ENCODE measurements around the gene ZNF138. TPM values are rescaled to one million over a fixed set of nuclear protein-coding genes. Genes with fewer than 3 reads are reported as not detected.

The ZNF138 gene
- total and polyA plus RNA-seq, 2 of the 8 experiments (the other 6 are each of a cell fraction or from before 2014, with no cell fraction given) = 7.5 to 22.6 TPM

DNA sequence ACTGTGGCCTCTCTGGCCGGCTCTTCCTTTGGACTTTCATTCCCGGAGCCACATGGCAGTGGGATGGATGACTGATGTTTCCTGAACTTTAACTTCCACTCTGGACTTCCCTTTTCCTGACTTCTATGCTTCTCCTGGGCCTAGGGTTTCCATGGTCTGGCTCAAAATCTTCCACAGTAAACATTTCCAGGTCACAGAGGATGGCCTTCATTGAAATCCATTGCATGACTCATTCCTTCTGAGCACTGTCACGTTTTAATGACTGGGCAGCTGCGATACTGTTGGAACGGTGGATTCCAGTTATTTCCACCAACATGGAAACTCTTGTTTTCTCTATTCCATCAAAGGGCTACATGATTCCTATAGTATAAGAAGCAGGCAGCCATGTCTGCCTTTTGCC lies 84.5 kb downstream of the ZNF138 start:
- Histone ChIP-seq H4K5ac (ENCODE audit: insufficient read length, low read depth, low read length) (no peak overlapping the region), H4K8ac (ENCODE audit: extremely low read depth, insufficient read depth, low read length) (no peak overlapping the region), H3K14ac (ENCODE audit: insufficient read length) (no peak overlapping the region), H2BK20ac (ENCODE audit: low read length) (no peak overlapping the region), H3K27ac (ENCODE audit: low read depth, low read length) (no peak overlapping the region), H3K4ac (replicated peaks; ENCODE audit: insufficient read length, low read depth, low read length) (no peak overlapping the region), H3K9me3 (ENCODE audit: insufficient read depth in 2 of 2, low read depth in 1 of 2, low read length in 1 of 2) (peaks cover 0 to 34% of the 10 kb centered on the region in 2 experiments; a peak in 1 of 4 replicates), H3K27me3 (replicated peaks in 1 of 4; ENCODE audit: control insufficient read depth in 3 of 4, extremely low read depth in 1 of 4, insufficient read depth in 3 of 4, low read length in 3 of 4) (peaks cover 0 to 7% (median 6%) of the 10 kb centered on the region in 4 experiments; a peak in 5 of 7 replicates), H3K79me2 (ENCODE audit: control insufficient read depth in 1 of 2, insufficient read depth in 2 of 2, low read length in 2 of 2) (no peaks in the 10 kb centered on the region), H3K23me2 (ENCODE audit: low read depth, low read length) (peaks cover 3% of the 10 kb centered on the region; the same call in 1 of the 2 replicates), H2BK12ac (ENCODE audit: low read depth, low read length) (no peak overlapping the region), H4K20me1 (replicated peaks in 1 of 2; ENCODE audit: control insufficient read depth in 1 of 2, insufficient read depth in 2 of 2, low read length in 2 of 2) (no peaks in the 10 kb centered on the region), H3K18ac (ENCODE audit: extremely low read depth, low read length) (no peak overlapping the region), H3K79me1 (ENCODE audit: low read depth, low read length) (no peaks in the 10 kb centered on the region), H3K4me2 (ENCODE audit: insufficient read depth in 1 of 2, low read depth in 2 of 2, low read length in 2 of 2) (no peak overlapping the region; a peak in 1 of 4 replicates), H4K91ac (replicated peaks; ENCODE audit: insufficient read length, low read length) (no peak overlapping the region), H2AFZ (ENCODE audit: low read length) (no peak overlapping the region), H3K56ac (replicated peaks; ENCODE audit: insufficient read length, low read depth, low read length) (no peak overlapping the region), H3K9ac (replicated peaks in 1 of 4; ENCODE audit: extremely low read depth in 1 of 4, low read depth in 3 of 4, low read length in 3 of 4) (no peak overlapping the region), H3K4me1 (replicated peaks in 1 of 4; ENCODE audit: control insufficient read depth in 3 of 4, insufficient read depth in 4 of 4, low read length in 3 of 4) (no peaks in the 10 kb centered on the region; a peak in 2 of 7 replicates), H2AK5ac (ENCODE audit: low read depth, low read length) (no peak overlapping the region), H2BK15ac (ENCODE audit: low read length) (no peak overlapping the region), H3K23ac (ENCODE audit: insufficient read length) (no peak overlapping the region), H3K36me3 (ENCODE audit: control insufficient read depth in 2 of 4, insufficient read depth in 4 of 4, low read length in 3 of 4) (no peaks in the 10 kb centered on the region), H3K4me3 (ENCODE audit: extremely low read depth in 1 of 4, insufficient read depth in 2 of 4, low read depth in 3 of 4, low read length in 4 of 4) (no peak overlapping the region), H2BK120ac (replicated peaks; ENCODE audit: low read depth, low read length) (no peak overlapping the region), H2BK5ac (ENCODE audit: low read depth, low read length) (no peak overlapping the region)
- ChIA-PET POLR2A (ENCODE audit: partially characterized antibody) (no interaction called here), CTCF (ENCODE audit: partially characterized antibody) (no interaction called here)
- FAIRE-seq = no peak
- TF ChIP-seq TEAD4 (IDR thresholded peaks at IDR 0.05; ENCODE audit: low read depth, low read length) (no peak), SRF (IDR thresholded peaks at IDR 0.05; ENCODE audit: low read depth, low read length) (no peak), SP2 (IDR thresholded peaks at IDR 0.05; ENCODE audit: low read length) (no peak), POU5F1 (IDR thresholded peaks at IDR 0.05; ENCODE audit: low read depth, low read length) (no peak), CBX5 (IDR thresholded peaks at IDR 0.05; ENCODE audit: low read depth, low read length) (no peak), SIN3A (conservative IDR thresholded peaks at IDR 0.05 in 1 of 2, IDR thresholded peaks at IDR 0.05 in 1 of 2; ENCODE audit: low read depth in 1 of 2, low read length in 2 of 2) (no peak), POLR2A (IDR thresholded peaks at IDR 0.05; ENCODE audit: control extremely low read depth in 1 of 2, low read depth in 2 of 2, low read length in 2 of 2) (no peak), GABPA (IDR thresholded peaks at IDR 0.05; ENCODE audit: borderline replicate concordance, insufficient read depth, low read length) (no peak), SP1 (IDR thresholded peaks at IDR 0.05; ENCODE audit: low read depth, low read length) (no peak), RAD21 (IDR thresholded peaks at IDR 0.05 in 1 of 2, conservative IDR thresholded peaks at IDR 0.05 in 1 of 2; ENCODE audit: low read depth in 2 of 2, low read length in 2 of 2) (no peak), SP4 (IDR thresholded peaks at IDR 0.05; ENCODE audit: low read length) (no peak), JUN (IDR thresholded peaks at IDR 0.05; ENCODE audit: low read depth, low read length) (no peak)
- TF ChIP-seq, protein P1, sequence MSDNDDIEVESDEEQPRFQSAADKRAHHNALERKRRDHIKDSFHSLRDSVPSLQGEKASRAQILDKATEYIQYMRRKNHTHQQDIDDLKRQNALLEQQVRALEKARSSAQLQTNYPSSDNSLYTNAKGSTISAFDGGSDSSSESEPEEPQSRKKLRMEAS (IDR thresholded peaks at IDR 0.05) = no peak
- TF ChIP-seq, protein P2, sequence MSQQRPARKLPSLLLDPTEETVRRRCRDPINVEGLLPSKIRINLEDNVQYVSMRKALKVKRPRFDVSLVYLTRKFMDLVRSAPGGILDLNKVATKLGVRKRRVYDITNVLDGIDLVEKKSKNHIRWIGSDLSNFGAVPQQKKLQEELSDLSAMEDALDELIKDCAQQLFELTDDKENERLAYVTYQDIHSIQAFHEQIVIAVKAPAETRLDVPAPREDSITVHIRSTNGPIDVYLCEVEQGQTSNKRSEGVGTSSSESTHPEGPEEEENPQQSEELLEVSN (IDR thresholded peaks at IDR 0.05) = no peak
- 85% methylated on average over 5 of the region's 5 CpGs; no CpG with 5 or more reads in 1 of the 2 experiments for WGBS, 2 experiments (ENCODE audit: extremely low coverage in 1 of 2, insufficient coverage in 1 of 2, insufficient read length in 1 of 2, insufficient replicate concordance in 2 of 2, low coverage in 1 of 2, low lambda C conversion rate in 2 of 2, missing lambda C conversion rate in 1 of 2)
- no peak for DNase-seq (ENCODE audit: low read depth in 1 of 2, low spot score in 2 of 2)
